OCI-LY3 (cell line): ENCODE measurements around the gene CEBPB.

Source experiments
- CTCF ChIP-seq: fragments of 200-600, 300-600 bp; sonication (generic); IDR thresholded peaks from 2 replicates; pipeline ENCODE4 v1.5.1; 2014; ENCODE audit warnings: antibody characterized with exemption, low read length, low read depth
- EZH2phosphoT487 ChIP-seq: fragments of 200-600 bp; shearing (Covaris generic); IDR thresholded peaks from 2 replicates; pipeline ENCODE4 v1.6.1; 2018; ENCODE audit warnings: antibody characterized with exemption, mixed run types, low read depth

GRCh38 chr20:50170549-50171220 is 19.9 kb upstream of the CEBPB start:
- TF ChIP-seq CTCF = no peak
- TF ChIP-seq EZH2phosphoT487 = no peak
